Measurements from ENCODE around the gene KCTD16. TPM values are rescaled to one million over a fixed set of nuclear protein-coding genes. Genes with fewer than 3 reads are reported as not detected.
A peak's percentile ranks its signal among the peaks of the same experiment; 100 is the strongest.

The KCTD16 gene
- polyA plus RNA-seq, 2 of the 4 experiments (the other 2 are of a cell fraction): 0.10 to 0.32 TPM

DNA sequence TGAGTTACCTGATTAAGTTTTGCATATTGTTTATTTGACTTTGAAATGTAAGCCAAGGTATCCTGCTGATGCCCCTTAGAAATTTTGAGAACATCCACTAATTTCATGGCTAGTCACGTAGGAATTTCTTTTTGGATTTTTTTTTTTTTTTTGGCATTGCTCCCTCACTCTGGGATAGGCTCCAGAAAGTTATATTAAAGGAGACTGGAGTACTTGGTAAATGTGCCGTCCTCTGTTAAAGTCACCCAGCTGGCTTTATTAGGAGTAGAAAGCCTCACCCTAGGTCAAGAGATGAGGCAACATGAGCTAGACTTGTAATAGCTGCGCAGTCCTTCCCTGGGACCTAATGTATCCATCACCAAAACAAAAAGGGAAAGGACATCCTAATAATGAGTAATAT is 3.1 kb downstream of the KCTD16 start:
- peaks cover 13% of the 10 kb centered on the region; the same call in 2 of the 3 replicates for H3K4me1 ChIP-seq
- WGBS (ENCODE audit: missing lambda C conversion rate): 87% methylated on average over 3 of the region's 3 CpGs
- ChIA-PET CTCF (no interaction called here), POLR2A (no interaction called here)
- no peak for FAIRE-seq
- no peak for DNase-seq (ENCODE audit: low read depth in 1 of 2, low spot score in 1 of 2)
- no peak overlapping the region for H3K27ac ChIP-seq
- no peak overlapping the region for H3K4me2 ChIP-seq
- ATAC-seq: no peak
- H3K4me3 ChIP-seq: no peak overlapping the region
- no peak for TF ChIP-seq POLR2AphosphoS2 (conservative IDR thresholded peaks at IDR 0.05; ENCODE audit: low read length)
- TF ChIP-seq RNF2 (IDR thresholded peaks at IDR 0.05; ENCODE audit: borderline replicate concordance, low read depth): no peak
- no peak for TF ChIP-seq ZNF302 (CRISPR knock-in tag; IDR thresholded peaks at IDR 0.05)
- no peak for TF ChIP-seq RAD21 (conservative IDR thresholded peaks at IDR 0.05 in 1 of 2, IDR thresholded peaks at IDR 0.05 in 1 of 2)
- TF ChIP-seq, protein P1, sequence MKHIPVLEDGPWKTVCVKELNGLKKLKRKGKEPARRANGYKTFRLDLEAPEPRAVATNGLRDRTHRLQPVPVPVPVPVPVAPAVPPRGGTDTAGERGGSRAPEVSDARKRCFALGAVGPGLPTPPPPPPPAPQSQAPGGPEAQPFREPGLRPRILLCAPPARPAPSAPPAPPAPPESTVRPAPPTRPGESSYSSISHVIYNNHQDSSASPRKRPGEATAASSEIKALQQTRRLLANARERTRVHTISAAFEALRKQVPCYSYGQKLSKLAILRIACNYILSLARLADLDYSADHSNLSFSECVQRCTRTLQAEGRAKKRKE (CRISPR knock-in tag; IDR thresholded peaks at IDR 0.05; ENCODE audit: low read depth): no peak
- no peak for TF ChIP-seq HDAC2 (IDR thresholded peaks at IDR 0.05)
- no peak for TF ChIP-seq ESRRA (IDR thresholded peaks at IDR 0.05; ENCODE audit: borderline replicate concordance, low read length)
- TF ChIP-seq, protein P2, sequence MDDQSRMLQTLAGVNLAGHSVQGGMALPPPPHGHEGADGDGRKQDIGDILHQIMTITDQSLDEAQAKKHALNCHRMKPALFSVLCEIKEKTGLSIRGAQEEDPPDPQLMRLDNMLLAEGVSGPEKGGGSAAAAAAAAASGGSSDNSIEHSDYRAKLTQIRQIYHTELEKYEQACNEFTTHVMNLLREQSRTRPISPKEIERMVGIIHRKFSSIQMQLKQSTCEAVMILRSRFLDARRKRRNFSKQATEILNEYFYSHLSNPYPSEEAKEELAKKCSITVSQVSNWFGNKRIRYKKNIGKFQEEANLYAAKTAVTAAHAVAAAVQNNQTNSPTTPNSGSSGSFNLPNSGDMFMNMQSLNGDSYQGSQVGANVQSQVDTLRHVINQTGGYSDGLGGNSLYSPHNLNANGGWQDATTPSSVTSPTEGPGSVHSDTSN (IDR thresholded peaks at IDR 0.05): no peak
- no peak for TF ChIP-seq ZFP36 (IDR thresholded peaks at IDR 0.05; ENCODE audit: borderline replicate concordance, partially characterized antibody)
- TF ChIP-seq FOXS1 (CRISPR knock-in tag; IDR thresholded peaks at IDR 0.05): no peak
- no peak for TF ChIP-seq HOXB5 (CRISPR knock-in tag; IDR thresholded peaks at IDR 0.05)
- no peak for TF ChIP-seq RFX5 (IDR thresholded peaks at IDR 0.05)
- TF ChIP-seq JUN (IDR thresholded peaks at IDR 0.05): no peak
- TF ChIP-seq, protein P3, sequence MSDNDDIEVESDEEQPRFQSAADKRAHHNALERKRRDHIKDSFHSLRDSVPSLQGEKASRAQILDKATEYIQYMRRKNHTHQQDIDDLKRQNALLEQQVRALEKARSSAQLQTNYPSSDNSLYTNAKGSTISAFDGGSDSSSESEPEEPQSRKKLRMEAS (IDR thresholded peaks at IDR 0.05): no peak
- no peaks in the 10 kb centered on the region for H3K9me3 ChIP-seq

DNA sequence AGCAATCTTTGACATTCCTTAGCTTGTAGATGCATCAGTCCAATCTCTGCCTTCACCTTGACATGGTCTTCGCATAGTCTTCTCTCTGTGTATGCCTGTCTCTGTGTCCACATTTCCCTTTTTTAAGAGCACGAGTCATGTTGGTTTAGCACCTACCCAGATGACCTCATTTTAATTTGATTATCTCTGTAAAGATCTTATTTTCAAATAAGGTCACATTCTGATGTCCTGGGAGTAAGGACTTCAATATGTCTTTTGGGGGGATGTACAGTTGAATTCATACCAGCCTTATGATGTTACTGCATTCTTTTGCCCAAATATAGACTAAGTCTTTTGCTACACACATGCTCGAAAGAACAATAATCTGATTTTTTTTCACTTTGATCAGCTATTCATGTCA is 6.9 kb downstream of the KCTD16 start:
- no peaks in the 10 kb centered on the region for H3K4me1 ChIP-seq
- ChIA-PET POLR2A (no interaction called here), CTCF (no interaction called here)
- ATAC-seq: peak in 1 of 2 experiments; percentile 23; a peak in 1 of 6 replicates
- no peak for FAIRE-seq
- no peaks in the 10 kb centered on the region for H3K9me3 ChIP-seq
- DNase-seq (ENCODE audit: low read depth in 1 of 2, low spot score in 1 of 2): no peak
- TF ChIP-seq, protein P2 (IDR thresholded peaks at IDR 0.05): no peak
- TF ChIP-seq GATA3 (IDR thresholded peaks at IDR 0.05; ENCODE audit: borderline replicate concordance): peak; percentile 34; the same call in 1 of the 2 replicates
- 70% methylated on average over 3 of the region's 3 CpGs for WGBS (ENCODE audit: missing lambda C conversion rate)
- no peak overlapping the region for H3K4me2 ChIP-seq
- H3K4me3 ChIP-seq: no peak overlapping the region
- no peak overlapping the region for H3K27ac ChIP-seq

DNA sequence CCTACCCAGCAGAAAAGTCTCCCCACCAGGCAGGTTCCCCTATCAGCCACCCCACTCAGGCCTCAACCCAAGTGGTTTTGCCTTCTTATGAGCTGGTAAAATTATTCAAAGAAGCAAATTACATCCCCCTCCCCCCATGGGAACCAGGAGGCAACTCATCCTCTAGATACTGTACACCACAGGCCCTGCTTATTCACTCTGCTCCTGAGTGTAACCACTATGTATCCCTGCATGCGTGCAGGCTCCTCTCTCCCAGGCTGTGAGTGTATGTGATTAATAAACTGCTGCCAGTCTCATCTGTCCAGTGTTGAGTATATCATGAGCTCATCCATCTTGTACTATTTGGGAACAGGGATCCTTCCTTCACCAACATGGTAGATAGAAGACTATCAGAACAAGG is 8.6 kb downstream of the KCTD16 start:
- ChIA-PET POLR2A (no interaction called here), CTCF (no interaction called here)
- no peak for FAIRE-seq

More for the DNA sequence above, 8.6 kb downstream of the KCTD16 start:
- Histone ChIP-seq H3K9me3 (no peaks in the 10 kb centered on the region), H3K4me1 (peaks cover 8% of the 10 kb centered on the region), H3K27ac (no peak overlapping the region), H3K4me2 (no peak overlapping the region), H3K4me3 (no peak overlapping the region)
- no peak for TF ChIP-seq BHLHE40 (IDR thresholded peaks at IDR 0.05; ENCODE audit: low read depth, low read length)
- TF ChIP-seq, protein P2 (IDR thresholded peaks at IDR 0.05): no peak
- TF ChIP-seq MYC (IDR thresholded peaks at IDR 0.05; ENCODE audit: borderline replicate concordance, low read length): no peak
- no peak for TF ChIP-seq NPAS2 (CRISPR knock-in tag; IDR thresholded peaks at IDR 0.05; ENCODE audit: borderline replicate concordance)
- no peak for TF ChIP-seq FOSL2 (IDR thresholded peaks at IDR 0.05)
- no peak for TF ChIP-seq FOSL2 (CRISPR knock-in tag; IDR thresholded peaks at IDR 0.05)
- TF ChIP-seq JUN (IDR thresholded peaks at IDR 0.05): no peak
- no peak for TF ChIP-seq ZSCAN20 (CRISPR knock-in tag; IDR thresholded peaks at IDR 0.05)
- no peak for TF ChIP-seq EHMT2 (IDR thresholded peaks at IDR 0.05; ENCODE audit: low read depth)
- TF ChIP-seq GATA3 (IDR thresholded peaks at IDR 0.05; ENCODE audit: borderline replicate concordance): no peak
- TF ChIP-seq CEBPB (IDR thresholded peaks at IDR 0.05): no peak
- ATAC-seq (no peak), DNase-seq (ENCODE audit: low read depth in 1 of 2, low spot score in 1 of 2) (no peak)
- WGBS (ENCODE audit: missing lambda C conversion rate): 100% methylated on average over 1 of the region's 1 CpG
